ENCODE results near the gene ATP10B. TPM values are rescaled to one million over a fixed set of nuclear protein-coding genes. Genes with fewer than 3 reads are reported as not detected.

ATP10B gene
- total RNA-seq, 1 donor, result not detected

GRCh38 chr5:160800375-160801275 is 51.4 kb downstream of the ATP10B start:
- DNase-seq (ENCODE audit: insufficient read length, low spot score, missing footprints), result no peak
- H3K79me2 ChIP-seq (ENCODE audit: insufficient read depth, low read length), result no peaks in the 10 kb centered on the region

GRCh38 chr5:160799184-160799583 is 52.8 kb downstream of the ATP10B start:
- DNase-seq (ENCODE audit: insufficient read length, low spot score, missing footprints), result no peak
- TF ChIP-seq CTCF (IDR thresholded peaks at IDR 0.05; ENCODE audit: extremely low read depth, low read depth, low read length), result no peak
- no peaks in the 10 kb centered on the region for H3K9me3 ChIP-seq (ENCODE audit: low read depth, low read length)

More at GRCh38 chr5:160800375-160801275, 51.4 kb downstream of the ATP10B start:
- Histone ChIP-seq H3K27ac (ENCODE audit: low read depth, low read length) (no peak overlapping the region), H3K36me3 (ENCODE audit: insufficient read depth, low read length) (no peaks in the 10 kb centered on the region), H3K4me1 (ENCODE audit: insufficient read depth, low read length) (no peaks in the 10 kb centered on the region), H2AFZ (ENCODE audit: low read length) (no peak overlapping the region), H3K9me3 (ENCODE audit: low read depth, low read length) (no peaks in the 10 kb centered on the region), H3K4me2 (ENCODE audit: insufficient read depth, low read length) (no peak overlapping the region), H3K27me3 (ENCODE audit: insufficient read depth, low read length) (no peaks in the 10 kb centered on the region), H3K4me3 (ENCODE audit: insufficient read depth, low read length) (no peak overlapping the region), H4K20me1 (ENCODE audit: insufficient read depth, low read length) (no peaks in the 10 kb centered on the region)
- no peak for TF ChIP-seq CTCF (IDR thresholded peaks at IDR 0.05; ENCODE audit: extremely low read depth, low read depth, low read length)

GRCh38 chr5:160797020-160797419 is 55.0 kb downstream of the ATP10B start:
- no peak overlapping the region for H3K4me3 ChIP-seq (ENCODE audit: insufficient read depth, low read length)
- no peak overlapping the region for H3K4me2 ChIP-seq (ENCODE audit: insufficient read depth, low read length)
- no peaks in the 10 kb centered on the region for H3K9me3 ChIP-seq (ENCODE audit: low read depth, low read length)
- no peaks in the 10 kb centered on the region for H3K36me3 ChIP-seq (ENCODE audit: insufficient read depth, low read length)
- no peak overlapping the region for H2AFZ ChIP-seq (ENCODE audit: low read length)
- no peaks in the 10 kb centered on the region for H4K20me1 ChIP-seq (ENCODE audit: insufficient read depth, low read length)
- TF ChIP-seq CTCF (IDR thresholded peaks at IDR 0.05; ENCODE audit: extremely low read depth, low read depth, low read length), result no peak
- H3K79me2 ChIP-seq (ENCODE audit: insufficient read depth, low read length), result no peaks in the 10 kb centered on the region
- no peaks in the 10 kb centered on the region for H3K4me1 ChIP-seq (ENCODE audit: insufficient read depth, low read length)
- H3K27ac ChIP-seq (ENCODE audit: low read depth, low read length), result no peak overlapping the region
- DNase-seq (ENCODE audit: insufficient read length, low spot score, missing footprints), result no peak
- no peaks in the 10 kb centered on the region for H3K27me3 ChIP-seq (ENCODE audit: insufficient read depth, low read length)

More at GRCh38 chr5:160799184-160799583, 52.8 kb downstream of the ATP10B start:
- Histone ChIP-seq H3K4me3 (ENCODE audit: insufficient read depth, low read length) (no peak overlapping the region), H3K36me3 (ENCODE audit: insufficient read depth, low read length) (no peaks in the 10 kb centered on the region), H2AFZ (ENCODE audit: low read length) (no peak overlapping the region), H3K4me2 (ENCODE audit: insufficient read depth, low read length) (no peak overlapping the region), H3K27ac (ENCODE audit: low read depth, low read length) (no peak overlapping the region), H3K4me1 (ENCODE audit: insufficient read depth, low read length) (no peaks in the 10 kb centered on the region), H3K27me3 (ENCODE audit: insufficient read depth, low read length) (no peaks in the 10 kb centered on the region), H4K20me1 (ENCODE audit: insufficient read depth, low read length) (no peaks in the 10 kb centered on the region), H3K79me2 (ENCODE audit: insufficient read depth, low read length) (no peaks in the 10 kb centered on the region)

GRCh38 chr5:160793530-160793899 is 58.5 kb downstream of the ATP10B start:
- Histone ChIP-seq H3K4me2 (ENCODE audit: insufficient read depth, low read length) (no peak overlapping the region), H4K20me1 (ENCODE audit: insufficient read depth, low read length) (no peaks in the 10 kb centered on the region), H3K79me2 (ENCODE audit: insufficient read depth, low read length) (no peaks in the 10 kb centered on the region), H3K27me3 (ENCODE audit: insufficient read depth, low read length) (no peaks in the 10 kb centered on the region), H3K4me3 (ENCODE audit: insufficient read depth, low read length) (no peak overlapping the region), H3K27ac (ENCODE audit: low read depth, low read length) (no peak overlapping the region), H3K9me3 (ENCODE audit: low read depth, low read length) (no peaks in the 10 kb centered on the region), H2AFZ (ENCODE audit: low read length) (no peak overlapping the region), H3K36me3 (ENCODE audit: insufficient read depth, low read length) (no peaks in the 10 kb centered on the region), H3K4me1 (ENCODE audit: insufficient read depth, low read length) (no peaks in the 10 kb centered on the region)
- TF ChIP-seq CTCF (IDR thresholded peaks at IDR 0.05; ENCODE audit: extremely low read depth, low read depth, low read length), result no peak
- DNase-seq (ENCODE audit: insufficient read length, low spot score, missing footprints), result no peak

All from osteoblast (primary cell).